Measurements from ENCODE around the gene RNF38. TPM values are rescaled to one million over a fixed set of nuclear protein-coding genes. Genes with fewer than 3 reads are reported as not detected.

RNF38 gene
- total and polyA plus RNA-seq, 2 experiments from 2014 or later = 13.7 to 61.9 TPM

DNA sequence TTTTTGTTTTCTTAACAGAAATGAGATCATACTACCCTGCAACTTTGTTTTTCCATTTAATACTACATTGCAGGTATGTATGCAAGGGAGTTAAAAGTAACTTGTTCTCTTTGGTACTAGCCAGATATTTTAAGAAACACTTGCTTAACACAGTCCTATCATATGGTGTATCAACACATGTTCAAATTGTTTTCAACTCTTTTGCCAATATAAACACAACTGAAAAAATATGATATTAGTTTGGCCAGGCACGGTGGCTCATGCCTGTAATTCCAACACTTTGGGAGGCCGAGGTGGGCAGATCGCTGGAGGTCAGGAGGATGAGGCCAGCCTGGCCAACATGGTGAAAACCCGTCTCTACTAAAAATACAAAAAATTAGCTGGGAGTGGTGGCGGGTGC is 41.6 kb downstream of the RNF38 start:
- Histone ChIP-seq H4K20me1 (replicated peaks; ENCODE audit: insufficient read depth) (peaks cover 18% of the 10 kb centered on the region; the same call in 1 of the 2 replicates), H3K4me3 (no peak overlapping the region), H3K79me2 (replicated peaks; ENCODE audit: insufficient read depth) (peaks cover 32% of the 10 kb centered on the region), H3K27ac (ENCODE audit: low read depth) (no peak overlapping the region), H3F3A (replicated peaks; ENCODE audit: low read depth) (no peaks in the 10 kb centered on the region), H3K36me3 (ENCODE audit: insufficient read depth) (peaks cover 15% of the 10 kb centered on the region; the same call in 1 of the 2 replicates), H3K4me1 (ENCODE audit: insufficient read depth) (no peaks in the 10 kb centered on the region), H3K9me2 (ENCODE audit: insufficient read depth) (no peaks in the 10 kb centered on the region), H3K4me2 (no peak overlapping the region), H3K27me3 (ENCODE audit: insufficient read depth) (no peaks in the 10 kb centered on the region), H2AFZ (no peak overlapping the region)
- no peak overlapping the region for H3K4me3 Mint-ChIP-seq
- no peaks in the 10 kb centered on the region for H3K9me3 Mint-ChIP-seq
- H3K27me3 Mint-ChIP-seq (ENCODE audit: insufficient read depth, low read depth, poor library complexity) = no peaks in the 10 kb centered on the region
- no peaks in the 10 kb centered on the region for H3K4me1 Mint-ChIP-seq
- TF ChIP-seq, protein P1, sequence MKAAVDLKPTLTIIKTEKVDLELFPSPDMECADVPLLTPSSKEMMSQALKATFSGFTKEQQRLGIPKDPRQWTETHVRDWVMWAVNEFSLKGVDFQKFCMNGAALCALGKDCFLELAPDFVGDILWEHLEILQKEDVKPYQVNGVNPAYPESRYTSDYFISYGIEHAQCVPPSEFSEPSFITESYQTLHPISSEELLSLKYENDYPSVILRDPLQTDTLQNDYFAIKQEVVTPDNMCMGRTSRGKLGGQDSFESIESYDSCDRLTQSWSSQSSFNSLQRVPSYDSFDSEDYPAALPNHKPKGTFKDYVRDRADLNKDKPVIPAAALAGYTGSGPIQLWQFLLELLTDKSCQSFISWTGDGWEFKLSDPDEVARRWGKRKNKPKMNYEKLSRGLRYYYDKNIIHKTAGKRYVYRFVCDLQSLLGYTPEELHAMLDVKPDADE (IDR thresholded peaks at IDR 0.05) = no peak
- no peak for TF ChIP-seq STAT1 (IDR thresholded peaks at IDR 0.05; ENCODE audit: unreplicated experiment)
- TF ChIP-seq, protein P2, sequence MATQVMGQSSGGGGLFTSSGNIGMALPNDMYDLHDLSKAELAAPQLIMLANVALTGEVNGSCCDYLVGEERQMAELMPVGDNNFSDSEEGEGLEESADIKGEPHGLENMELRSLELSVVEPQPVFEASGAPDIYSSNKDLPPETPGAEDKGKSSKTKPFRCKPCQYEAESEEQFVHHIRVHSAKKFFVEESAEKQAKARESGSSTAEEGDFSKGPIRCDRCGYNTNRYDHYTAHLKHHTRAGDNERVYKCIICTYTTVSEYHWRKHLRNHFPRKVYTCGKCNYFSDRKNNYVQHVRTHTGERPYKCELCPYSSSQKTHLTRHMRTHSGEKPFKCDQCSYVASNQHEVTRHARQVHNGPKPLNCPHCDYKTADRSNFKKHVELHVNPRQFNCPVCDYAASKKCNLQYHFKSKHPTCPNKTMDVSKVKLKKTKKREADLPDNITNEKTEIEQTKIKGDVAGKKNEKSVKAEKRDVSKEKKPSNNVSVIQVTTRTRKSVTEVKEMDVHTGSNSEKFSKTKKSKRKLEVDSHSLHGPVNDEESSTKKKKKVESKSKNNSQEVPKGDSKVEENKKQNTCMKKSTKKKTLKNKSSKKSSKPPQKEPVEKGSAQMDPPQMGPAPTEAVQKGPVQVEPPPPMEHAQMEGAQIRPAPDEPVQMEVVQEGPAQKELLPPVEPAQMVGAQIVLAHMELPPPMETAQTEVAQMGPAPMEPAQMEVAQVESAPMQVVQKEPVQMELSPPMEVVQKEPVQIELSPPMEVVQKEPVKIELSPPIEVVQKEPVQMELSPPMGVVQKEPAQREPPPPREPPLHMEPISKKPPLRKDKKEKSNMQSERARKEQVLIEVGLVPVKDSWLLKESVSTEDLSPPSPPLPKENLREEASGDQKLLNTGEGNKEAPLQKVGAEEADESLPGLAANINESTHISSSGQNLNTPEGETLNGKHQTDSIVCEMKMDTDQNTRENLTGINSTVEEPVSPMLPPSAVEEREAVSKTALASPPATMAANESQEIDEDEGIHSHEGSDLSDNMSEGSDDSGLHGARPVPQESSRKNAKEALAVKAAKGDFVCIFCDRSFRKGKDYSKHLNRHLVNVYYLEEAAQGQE (IDR thresholded peaks at IDR 0.05; ENCODE audit: unreplicated experiment) = no peak
- TF ChIP-seq ZNF114 (CRISPR knock-in tag; IDR thresholded peaks at IDR 0.05) = no peak
- TF ChIP-seq EZH2 (IDR thresholded peaks at IDR 0.05; ENCODE audit: low read depth, unreplicated experiment) = no peak
- no peak for TF ChIP-seq ZNF331 (CRISPR knock-in tag; IDR thresholded peaks at IDR 0.05; ENCODE audit: low read depth)
- no peak for TF ChIP-seq NANOG (IDR thresholded peaks at IDR 0.05; ENCODE audit: borderline replicate concordance)
- no peak for TF ChIP-seq EZH2phosphoT487 (IDR thresholded peaks at IDR 0.05; ENCODE audit: unreplicated experiment)
- TF ChIP-seq POLR2AphosphoS5 (IDR thresholded peaks at IDR 0.05; ENCODE audit: low read depth) = no peak
- peaks cover 20% of the 10 kb centered on the region for H3K36me3 Mint-ChIP-seq (ENCODE audit: low read depth)
- DNase-seq (ENCODE audit: low spot score) = no peak
- no peak for ATAC-seq
- no peak overlapping the region for H3K27ac Mint-ChIP-seq

DNA sequence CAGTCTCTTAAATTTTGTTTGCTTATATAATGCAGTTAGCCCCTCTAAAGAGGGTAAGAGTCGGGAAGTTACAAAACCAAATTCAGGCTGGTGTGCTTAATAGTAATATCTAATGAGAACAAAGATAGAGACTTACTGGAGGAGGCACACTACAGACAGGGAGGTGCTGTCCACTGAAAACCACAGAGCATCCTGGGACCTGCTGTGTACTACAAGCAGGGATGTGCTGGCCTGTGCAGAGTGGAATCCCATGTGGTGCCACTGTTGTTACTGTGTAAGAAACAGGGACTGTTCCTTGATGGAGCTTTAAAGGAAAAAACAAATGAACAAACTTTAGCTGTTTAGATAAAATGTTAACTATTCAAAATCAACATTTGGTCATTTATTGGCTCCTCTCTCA is 42.4 kb downstream of the RNF38 start:
- DNase-seq (ENCODE audit: low spot score) (no peak), ATAC-seq (no peak)
- no peak overlapping the region for H3K4me3 Mint-ChIP-seq
- Histone ChIP-seq H3K4me1 (ENCODE audit: insufficient read depth) (no peaks in the 10 kb centered on the region), H3K9me2 (ENCODE audit: insufficient read depth) (no peaks in the 10 kb centered on the region), H3K27ac (ENCODE audit: low read depth) (no peak overlapping the region), H3K4me2 (no peak overlapping the region), H3K4me3 (no peak overlapping the region), H4K20me1 (replicated peaks; ENCODE audit: insufficient read depth) (peaks cover 18% of the 10 kb centered on the region; the same call in 1 of the 2 replicates), H3K79me2 (replicated peaks; ENCODE audit: insufficient read depth) (peaks cover 32% of the 10 kb centered on the region), H3K36me3 (ENCODE audit: insufficient read depth) (peaks cover 15% of the 10 kb centered on the region; the same call in 1 of the 2 replicates), H2AFZ (no peak overlapping the region), H3K27me3 (ENCODE audit: insufficient read depth) (no peaks in the 10 kb centered on the region), H3F3A (replicated peaks; ENCODE audit: low read depth) (no peaks in the 10 kb centered on the region)
- TF ChIP-seq POLR2AphosphoS5 (IDR thresholded peaks at IDR 0.05; ENCODE audit: low read depth) (no peak), JUNB (IDR thresholded peaks at IDR 0.05; ENCODE audit: unreplicated experiment) (no peak), NANOG (IDR thresholded peaks at IDR 0.05; ENCODE audit: borderline replicate concordance) (no peak), ZNF114 (CRISPR knock-in tag; IDR thresholded peaks at IDR 0.05) (no peak), CREB1 (CRISPR knock-in tag; IDR thresholded peaks at IDR 0.05; ENCODE audit: low read depth) (no peak), STAT1 (IDR thresholded peaks at IDR 0.05; ENCODE audit: unreplicated experiment) (no peak), EZH2phosphoT487 (IDR thresholded peaks at IDR 0.05; ENCODE audit: unreplicated experiment) (no peak), ZNF331 (CRISPR knock-in tag; IDR thresholded peaks at IDR 0.05; ENCODE audit: low read depth) (no peak)
- TF ChIP-seq, protein P3, sequence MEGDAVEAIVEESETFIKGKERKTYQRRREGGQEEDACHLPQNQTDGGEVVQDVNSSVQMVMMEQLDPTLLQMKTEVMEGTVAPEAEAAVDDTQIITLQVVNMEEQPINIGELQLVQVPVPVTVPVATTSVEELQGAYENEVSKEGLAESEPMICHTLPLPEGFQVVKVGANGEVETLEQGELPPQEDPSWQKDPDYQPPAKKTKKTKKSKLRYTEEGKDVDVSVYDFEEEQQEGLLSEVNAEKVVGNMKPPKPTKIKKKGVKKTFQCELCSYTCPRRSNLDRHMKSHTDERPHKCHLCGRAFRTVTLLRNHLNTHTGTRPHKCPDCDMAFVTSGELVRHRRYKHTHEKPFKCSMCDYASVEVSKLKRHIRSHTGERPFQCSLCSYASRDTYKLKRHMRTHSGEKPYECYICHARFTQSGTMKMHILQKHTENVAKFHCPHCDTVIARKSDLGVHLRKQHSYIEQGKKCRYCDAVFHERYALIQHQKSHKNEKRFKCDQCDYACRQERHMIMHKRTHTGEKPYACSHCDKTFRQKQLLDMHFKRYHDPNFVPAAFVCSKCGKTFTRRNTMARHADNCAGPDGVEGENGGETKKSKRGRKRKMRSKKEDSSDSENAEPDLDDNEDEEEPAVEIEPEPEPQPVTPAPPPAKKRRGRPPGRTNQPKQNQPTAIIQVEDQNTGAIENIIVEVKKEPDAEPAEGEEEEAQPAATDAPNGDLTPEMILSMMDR (conservative IDR thresholded peaks at IDR 0.05; ENCODE audit: low read depth in 2 of 2) = no peak
- TF ChIP-seq, protein P1 (IDR thresholded peaks at IDR 0.05) = no peak
- TF ChIP-seq, protein P2 (IDR thresholded peaks at IDR 0.05; ENCODE audit: unreplicated experiment) = no peak
- peaks cover 23% of the 10 kb centered on the region for H3K36me3 Mint-ChIP-seq (ENCODE audit: low read depth)
- no peaks in the 10 kb centered on the region for H3K27me3 Mint-ChIP-seq (ENCODE audit: insufficient read depth, low read depth, poor library complexity)
- no peaks in the 10 kb centered on the region for H3K4me1 Mint-ChIP-seq
- H3K9me3 Mint-ChIP-seq = no peaks in the 10 kb centered on the region
- no peak overlapping the region for H3K27ac Mint-ChIP-seq

All from GM23338 (cell line).